HepG2 (cell line): ENCODE measurements around the gene UNC5CL. TPM values are rescaled to one million over a fixed set of nuclear protein-coding genes. Genes with fewer than 3 reads are reported as not detected.

Source experiments
- AGO1 ChIP-seq: fragments of 200-400 bp; formaldehyde crosslinking; IDR thresholded peaks from 2 replicates; pipeline ENCODE4 v1.6.1; 2017; ENCODE audit warnings: mild to moderate bottlenecking, low read depth, low read length, moderate library complexity; ENCODE audit not compliant: poor library complexity, severe bottlenecking
- BRD4 ChIP-seq: sonication (generic); formaldehyde crosslinking; IDR thresholded peaks from 2 replicates; pipeline ENCODE4 v1.4.0; 2020; ENCODE audit warnings: missing genetic modification reagents
- ESRRA ChIP-seq: sonication (generic); formaldehyde crosslinking; IDR thresholded peaks from 2 replicates; pipeline ENCODE4 v1.5.1; 2020; ENCODE audit warnings: mild to moderate bottlenecking, low read depth, missing genetic modification reagents
- FOXA1 ChIP-seq, 2 experiments: fragments of 450-650 bp in 1 of 2; sonication (generic) in 1 of 2; formaldehyde crosslinking in 1 of 2; IDR thresholded peaks; 2 replicates each; pipeline versions ENCODE4 v1.4.0 to v1.6.1; 2016 to 2020; ENCODE audit warnings: missing genetic modification reagents in 1 of 2
- KAT8 ChIP-seq: IDR thresholded peaks from 2 replicates; pipeline ENCODE4 v1.6.1; 2016; ENCODE audit warnings: missing genetic modification reagents, missing compliant biosample characterization
- KLF9 ChIP-seq: IDR thresholded peaks from 2 replicates; pipeline ENCODE4 v1.6.1; 2016; ENCODE audit warnings: low read depth
- MXD1 ChIP-seq: sonication (generic); formaldehyde crosslinking; IDR thresholded peaks from 2 replicates; pipeline ENCODE4 v1.4.0; 2020; ENCODE audit warnings: mild to moderate bottlenecking, missing genetic modification reagents
- NFIB ChIP-seq: sonication (generic); formaldehyde crosslinking; IDR thresholded peaks from 2 replicates; pipeline ENCODE4 v1.9.0; 2021; ENCODE audit warnings: missing genetic modification reagents, mild to moderate bottlenecking, borderline replicate concordance
- NRL ChIP-seq: sonication (generic); formaldehyde crosslinking; IDR thresholded peaks from 2 replicates; pipeline ENCODE4 v1.5.0; 2020; ENCODE audit warnings: missing genetic modification reagents, mild to moderate bottlenecking, moderate library complexity, borderline replicate concordance
- REXO4 ChIP-seq: sonication (generic); formaldehyde crosslinking; IDR thresholded peaks from 2 replicates; pipeline ENCODE4 v1.8.0; 2022; ENCODE audit warnings: missing genetic modification reagents, mild to moderate bottlenecking, borderline replicate concordance
- ZBTB42 ChIP-seq: sonication (generic); formaldehyde crosslinking; IDR thresholded peaks from 2 replicates; pipeline ENCODE4 v1.5.0; 2020; ENCODE audit warnings: mild to moderate bottlenecking, missing genetic modification reagents
- ZFP37 ChIP-seq: sonication (generic); formaldehyde crosslinking; IDR thresholded peaks from 2 replicates; pipeline ENCODE4 v1.4.0; 2020; ENCODE audit warnings: missing genetic modification reagents, borderline replicate concordance
- ZNF550 ChIP-seq: sonication (generic); formaldehyde crosslinking; IDR thresholded peaks from 2 replicates; pipeline ENCODE4 v1.4.0; 2020; ENCODE audit warnings: mild to moderate bottlenecking, missing genetic modification reagents, borderline replicate concordance
- ZNF564 ChIP-seq: sonication (generic); formaldehyde crosslinking; IDR thresholded peaks from 2 replicates; pipeline ENCODE4 v1.8.1; 2023; ENCODE audit warnings: mild to moderate bottlenecking, missing genetic modification reagents
- ZNF609 ChIP-seq: sonication (generic); formaldehyde crosslinking; IDR thresholded peaks from 2 replicates; pipeline ENCODE4 v1.4.0; 2020; ENCODE audit warnings: mild to moderate bottlenecking, missing genetic modification reagents, borderline replicate concordance
- ZNF639 ChIP-seq: conservative IDR thresholded peaks from 2 replicates; pipeline ENCODE4 v1.6.1; 2018; ENCODE audit warnings: missing genetic modification reagents
- ZNF749 ChIP-seq: sonication (generic); formaldehyde crosslinking; IDR thresholded peaks from 2 replicates; pipeline ENCODE4 v1.8.0; 2022; ENCODE audit warnings: mild to moderate bottlenecking, missing genetic modification reagents, moderate library complexity, borderline replicate concordance
- ZNF784 ChIP-seq: sonication (generic); formaldehyde crosslinking; IDR thresholded peaks from 2 replicates; pipeline ENCODE4 v1.5.1; 2020; ENCODE audit warnings: missing genetic modification reagents, mild to moderate bottlenecking, borderline replicate concordance
- ZNF788 ChIP-seq: sonication (generic); formaldehyde crosslinking; IDR thresholded peaks from 2 replicates; pipeline ENCODE4 v1.5.0; 2020; ENCODE audit warnings: mild to moderate bottlenecking, missing genetic modification reagents, borderline replicate concordance
- ZSCAN9 ChIP-seq: IDR thresholded peaks from 2 replicates; pipeline ENCODE4 v1.6.1; 2016; ENCODE audit warnings: borderline replicate concordance
- polyA plus RNA-seq, 8 experiments: library from polyadenylated mRNA; depleted of rRNA in 3 of 8; stranded (reverse) in 7 of 8; unstranded in 1 of 8; fragments of >200 nt; fragmentation: Illumina TruSeq in 4 of 8; extraction: Trizol in 4 of 8; gene quantifications; 2 replicates each; pipeline versions ENCODE4 v1.2.1 to v1.2.3, GENCODE V29; 2011 to 2016; ENCODE audit warnings: low read depth in 4 of 8, missing spikeins in 1 of 8, mixed read lengths in 1 of 8; ENCODE audit not compliant: insufficient read depth in 1 of 8
- total RNA-seq, 5 experiments: library from RNA; depleted of rRNA; stranded (reverse); fragments of >200 nt; fragmentation: Illumina TruSeq; extraction: Trizol; gene quantifications; 2 replicates each; pipeline ENCODE4 v1.2.3, GENCODE V29; 2016; ENCODE audit warnings: low read depth in 1 of 5

The UNC5CL gene
- total and polyA plus RNA-seq, 2 of the 13 experiments (the other 11 are each of a cell fraction or from before 2014, with no cell fraction given) = 2.4 to 2.5 TPM

GRCh38 chr6:41040101-41040939 is 1.3 kb upstream of the UNC5CL start (continued):
- TF ChIP-seq ZNF609 (CRISPR knock-in tag) (peak; percentile 70; the same call in 1 of the 2 replicates), ZNF749 (CRISPR knock-in tag) (peak; percentile 66; the same call in 1 of the 2 replicates), ZBTB42 (CRISPR knock-in tag) (0 out of 2 replicates have a peak, but pooled peaks have one; percentile 1), ZFP37 (CRISPR knock-in tag) (no peak), ZNF550 (CRISPR knock-in tag) (no peak), REXO4 (CRISPR knock-in tag) (no peak), KLF9 (CRISPR knock-in tag) (0 out of 2 replicates have a peak, but pooled peaks have one; percentile 19), KAT8 (CRISPR knock-in tag) (peak; percentile 75), BRD4 (peak; percentile 84), ZSCAN9 (CRISPR knock-in tag) (peak; percentile 86; the same call in 1 of the 2 replicates), AGO1 (no peak), ZNF788 (CRISPR knock-in tag) (peak; percentile 94; the same call in 1 of the 2 replicates), ZNF564 (CRISPR knock-in tag) (peak; percentile 27; the same call in 1 of the 2 replicates), NRL (peak; percentile 39; the same call in 1 of the 2 replicates), MXD1 (CRISPR knock-in tag) (no peak), ESRRA (CRISPR knock-in tag) (peak; percentile 77; the same call in 1 of the 2 replicates), NFIB (CRISPR knock-in tag) (no peak), FOXA1 (IDR thresholded peaks at IDR 0.05) (no peak), FOXA1 (CRISPR knock-in tag; IDR thresholded peaks at IDR 0.05) (peak; percentile 83), ZNF639 (no peak), ZNF784 (CRISPR knock-in tag) (peak; percentile 85; the same call in 1 of the 2 replicates)
